Pancreas (tissue), 10 donors: Measurements from ENCODE around the gene CA5A. TPM values are rescaled to one million over a fixed set of nuclear protein-coding genes. Genes with fewer than 3 reads are reported as not detected.
"Not testable (repeated sequence)": the region's sequence is repeated elsewhere in the genome, so short reads cannot be mapped to it uniquely, and the experiment has no call there.

ENCODE experiments used
- ATAC-seq, 4 donors: fragments of 200-7000 bp; cut with Tn5 transposase; one replicate each; pipeline versions ENCODE4 v1.8.0 to v1.9.1; 2020; ENCODE audit warnings: mild to moderate bottlenecking in 4 of 4, moderate library complexity in 4 of 4
- DNase-seq, 6 donors: peaks; one replicate each; pipeline ENCODE4 v3.0.0-alpha.2; 2020
- FAIRE-seq: peaks from 2 replicates; lab custom pipeline; 2012; peaks lifted over from hg19 to GRCh38; lab: Jason Lieb, UNC
- H3K27ac ChIP-seq, 4 donors: fragments of 200-600 bp; sonication (generic); 1 replicate in 3 of 4; 2 replicates in 1 of 4; pipeline versions ENCODE4 v1.5.0 to v1.8.0; 2020
- H3K27me3 ChIP-seq, 4 donors: fragments of 200-600 bp; one replicate each; pipeline ENCODE4 v1.8.0; 2021
- H3K36me3 ChIP-seq, 3 donors: fragments of 200-600 bp; sonication (generic) in 1 of 3; one replicate each; pipeline versions ENCODE4 v1.5.0 to v1.8.0; 2020 to 2021
- H3K4me1 ChIP-seq, 3 donors: fragments of 200-600 bp; one replicate each; pipeline ENCODE4 v1.8.0; 2021
- H3K4me3 ChIP-seq, 4 donors: fragments of 200-600 bp; sonication (generic) in 2 of 4; one replicate each; pipeline versions ENCODE4 v1.5.0 to v1.8.0; 2020 to 2021
- H3K9me3 ChIP-seq, 4 donors: fragments of 200-600 bp; one replicate each; pipeline ENCODE4 v1.8.0; 2021
- WGBS, 2 donors: extraction: QIAGEN DNeasy Blood & Tissue Kit; methylation state at CpG; one replicate each; pipeline ENCODE4 v1.1.7; 2013; 5-methylcytosine and 5-hydroxymethylcytosine counted together
- intact Hi-C, 3 donors: fragments of 100-400 bp; cut with DNase I; formaldehyde crosslinking; loops; one replicate each; pipeline versions ENCODE4 v1.11.1 to v1.14.2; 2022
- polyA plus RNA-seq, 2 donors: library from polyadenylated mRNA; stranded (reverse); fragments of 200-250 nt; gene quantifications; one replicate each; pipeline ENCODE4 v1.2.3, GENCODE V29; 2013
- total RNA-seq, 6 donors: library from RNA; stranded (reverse); fragmentation: NEBNext Ultra II Directional in 4 of 6; extraction: Animal tissue kit (Norgen Biotek cat#: 25700) in 4 of 6; gene quantifications; one replicate each; pipeline versions ENCODE4 v1.2.1 to v1.2.4, GENCODE V29; 2021 to 2023
- TF ChIP-seq, protein P1 (sequence below), 4 donors: fragments of 200-600 bp; sonication (generic) in 3 of 4; IDR thresholded peaks; one replicate each; pipeline versions ENCODE4 v1.5.0 to v1.8.0; 2021; ENCODE audit warnings: antibody characterized with exemption in 4 of 4
- donor health status: healthy with polysubstance abuse.
- donor health status: DM: no; HTN: no; CAD: no; lungs with moderate emphysema.
- donor health status: DM: no; HTN: no; CAD: no.
- donor health status: control.
- donor health status: control.
- donor health status: Bipolar disorder and iron deficiency.
- donor health status: DM: yes; HTN: yes; CAD: no.
- donor health status: DM: no; HTN: no; CAD: no.
- donor health status: DM: no; HTN: no; CAD: no.
- donor health status: DM: yes; HTN: yes; CAD: no.

Gene CA5A
- total and polyA plus RNA-seq, 8 donors: under 0.01 TPM; not detected in 6

DNA sequence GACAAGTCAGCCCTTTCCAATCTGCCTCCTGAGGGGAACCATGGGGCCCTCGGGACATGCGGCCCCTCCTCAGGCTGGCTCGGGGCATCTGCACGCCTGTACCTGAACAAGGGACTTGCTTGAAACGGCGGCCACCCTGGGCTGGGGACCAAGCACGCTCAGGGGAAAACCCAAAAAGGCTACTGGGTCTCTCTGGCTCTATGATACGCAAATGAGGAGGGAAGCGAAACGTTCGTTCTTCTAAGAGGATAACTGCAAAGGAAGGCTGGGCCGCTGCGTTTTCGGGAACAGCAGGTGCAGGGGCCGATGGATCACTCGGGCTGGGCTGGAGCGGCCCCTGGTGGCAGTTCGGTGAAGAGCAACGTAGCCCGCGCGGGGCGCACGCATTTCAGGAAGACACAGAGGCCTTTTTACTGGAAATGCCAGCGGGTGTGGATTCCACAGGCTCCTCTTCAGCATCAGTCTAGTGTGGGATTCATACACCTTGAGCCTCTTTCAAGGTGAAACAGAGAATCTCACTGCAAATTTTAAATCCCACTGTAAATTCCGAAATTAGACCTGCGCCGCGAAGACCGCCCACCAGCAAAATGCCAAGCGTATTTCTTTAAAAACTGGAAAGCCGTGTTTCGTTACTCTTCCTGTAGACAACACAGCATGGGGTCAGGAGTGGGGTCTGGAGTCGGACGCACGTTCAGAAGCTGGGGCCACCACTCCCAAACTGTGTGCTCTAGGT, 27.0 kb downstream of the CA5A start:
- H3K4me3 ChIP-seq, H3K4me1 ChIP-seq, H3K27me3 ChIP-seq, H3K27ac ChIP-seq, H3K36me3 ChIP-seq, H3K9me3 ChIP-seq, FAIRE-seq: not testable (repeated sequence)
- TF ChIP-seq, protein P1, sequence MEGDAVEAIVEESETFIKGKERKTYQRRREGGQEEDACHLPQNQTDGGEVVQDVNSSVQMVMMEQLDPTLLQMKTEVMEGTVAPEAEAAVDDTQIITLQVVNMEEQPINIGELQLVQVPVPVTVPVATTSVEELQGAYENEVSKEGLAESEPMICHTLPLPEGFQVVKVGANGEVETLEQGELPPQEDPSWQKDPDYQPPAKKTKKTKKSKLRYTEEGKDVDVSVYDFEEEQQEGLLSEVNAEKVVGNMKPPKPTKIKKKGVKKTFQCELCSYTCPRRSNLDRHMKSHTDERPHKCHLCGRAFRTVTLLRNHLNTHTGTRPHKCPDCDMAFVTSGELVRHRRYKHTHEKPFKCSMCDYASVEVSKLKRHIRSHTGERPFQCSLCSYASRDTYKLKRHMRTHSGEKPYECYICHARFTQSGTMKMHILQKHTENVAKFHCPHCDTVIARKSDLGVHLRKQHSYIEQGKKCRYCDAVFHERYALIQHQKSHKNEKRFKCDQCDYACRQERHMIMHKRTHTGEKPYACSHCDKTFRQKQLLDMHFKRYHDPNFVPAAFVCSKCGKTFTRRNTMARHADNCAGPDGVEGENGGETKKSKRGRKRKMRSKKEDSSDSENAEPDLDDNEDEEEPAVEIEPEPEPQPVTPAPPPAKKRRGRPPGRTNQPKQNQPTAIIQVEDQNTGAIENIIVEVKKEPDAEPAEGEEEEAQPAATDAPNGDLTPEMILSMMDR (IDR thresholded peaks at IDR 0.05): peak; percentile 77 to 93 (median 88)
- DNase-seq (peak in 5 of 6 donors; percentile 66 to 93 (median 88)), ATAC-seq (peak; percentile 59 to 92 (median 84))
- WGBS, 2 donors: 34 to 37% methylated on average over 36 of the region's 36 CpGs
- intact Hi-C loops: loop anchor here in 1 of 3 donors (10.0 kb wide), 1 partner anchor 135 kb away; no protein-coding TSS in a partner anchor

DNA sequence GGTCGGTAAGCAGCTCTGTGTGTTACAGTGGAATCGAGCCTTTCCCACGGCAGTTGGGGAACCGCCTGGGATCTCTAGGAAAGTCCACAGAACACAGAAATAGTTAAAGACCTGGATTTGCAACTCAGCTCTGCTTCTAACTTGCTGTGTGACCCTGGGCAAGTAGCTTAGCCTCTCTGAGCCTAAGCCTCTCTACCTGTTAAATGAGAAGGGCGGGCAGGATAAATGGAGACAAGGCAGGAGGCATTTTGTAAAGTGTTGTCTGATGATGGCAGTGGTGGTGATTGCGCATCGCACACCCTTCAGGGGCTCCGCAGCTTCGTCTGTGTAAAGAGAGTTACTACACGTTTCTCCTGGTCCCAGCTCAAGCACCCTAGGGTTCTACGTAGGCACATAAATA, 28.2 kb downstream of the CA5A start:
- intact Hi-C loops: loop anchor here in 1 of 3 donors (10.0 kb wide), 1 partner anchor 133 kb away; no protein-coding TSS in a partner anchor
- not testable (repeated sequence) for H3K36me3 ChIP-seq, H3K27ac ChIP-seq, H3K9me3 ChIP-seq, H3K27me3 ChIP-seq, DNase-seq, ATAC-seq, H3K4me1 ChIP-seq, H3K4me3 ChIP-seq, FAIRE-seq
- WGBS, 2 donors: 91 to 94% methylated on average over 11 of the region's 11 CpGs

DNA sequence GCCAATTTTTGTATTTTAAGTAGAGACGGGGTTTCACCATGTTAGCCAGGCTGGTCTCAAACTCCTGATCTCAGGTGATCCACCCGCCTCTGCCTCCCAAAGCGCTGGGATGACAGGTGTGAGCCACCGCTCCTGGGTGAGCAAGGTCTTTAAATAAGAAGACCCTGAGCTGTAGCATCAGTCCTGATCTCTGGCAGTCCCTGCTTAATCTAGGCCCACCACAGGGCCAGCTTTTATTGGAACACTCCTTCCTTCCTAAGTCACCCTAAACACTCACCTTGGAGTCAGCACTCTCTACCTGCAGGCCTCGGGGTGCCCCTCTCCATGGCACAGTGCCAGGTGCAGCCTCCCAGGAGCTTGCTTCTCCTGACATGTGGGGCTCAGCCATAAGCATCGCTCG, 30.8 kb downstream of the CA5A start:
- intact Hi-C loops: loop anchor here in 1 of 3 donors (10.0 kb wide), 1 partner anchor 131 kb away; no protein-coding TSS in a partner anchor
- H3K4me1 ChIP-seq, FAIRE-seq, H3K9me3 ChIP-seq, ATAC-seq, H3K36me3 ChIP-seq, H3K4me3 ChIP-seq, H3K27ac ChIP-seq, H3K27me3 ChIP-seq: not testable (repeated sequence)
- WGBS, 2 donors: 88 to 90% methylated on average over 7 of the region's 7 CpGs
- DNase-seq: peak in 1 of 6 donors; percentile 65

DNA sequence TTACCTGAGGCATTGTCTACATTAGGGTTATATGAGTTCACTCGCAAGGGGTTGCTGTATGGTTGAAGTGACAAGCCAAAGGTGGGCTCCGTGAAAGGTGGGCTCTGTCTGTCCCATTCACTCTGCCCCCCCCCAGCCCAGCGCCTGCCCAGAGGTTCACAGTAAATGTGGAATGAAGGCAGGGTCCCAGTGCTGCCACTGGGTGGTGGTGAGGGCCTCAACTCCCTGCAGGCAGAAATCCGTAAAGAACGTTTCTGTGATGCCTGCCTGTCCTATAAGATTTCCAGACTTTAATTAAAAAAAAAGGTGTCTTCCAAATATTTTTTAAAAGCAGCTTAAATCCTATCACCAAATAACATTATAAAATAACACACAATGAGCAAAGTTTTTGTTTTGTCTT, 31.4 kb downstream of the CA5A start:
- not testable (repeated sequence) for H3K27me3 ChIP-seq, H3K4me1 ChIP-seq, H3K27ac ChIP-seq, DNase-seq, FAIRE-seq, ATAC-seq, H3K9me3 ChIP-seq, H3K36me3 ChIP-seq, H3K4me3 ChIP-seq
- 86 to 87% methylated on average over 4 to 5 of the region's 5 CpGs for WGBS, 2 donors
- intact Hi-C loops: loop anchor here in 1 of 3 donors (10.0 kb wide), 1 partner anchor 130 kb away; no protein-coding TSS in a partner anchor

DNA sequence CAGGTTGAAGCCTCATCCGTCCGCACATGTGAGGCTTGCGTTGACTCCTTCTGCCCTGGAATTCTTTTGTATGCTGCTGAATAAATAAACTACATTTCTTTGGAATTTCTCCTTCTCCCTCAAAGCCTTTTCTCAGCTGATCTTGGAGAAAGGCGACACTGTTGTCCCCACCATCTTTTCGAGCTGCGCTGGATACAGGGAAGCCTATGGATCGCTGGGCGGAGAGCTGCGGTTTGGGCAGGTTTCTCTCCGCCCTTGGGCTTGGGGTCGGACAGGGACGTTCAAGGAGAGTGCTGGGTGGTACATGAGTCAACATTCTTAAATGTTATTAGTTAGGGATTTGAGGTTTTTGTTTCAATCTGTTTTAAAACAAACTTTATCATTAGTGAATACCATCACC, 35.8 kb downstream of the CA5A start:
- H3K9me3 ChIP-seq, H3K27ac ChIP-seq, H3K36me3 ChIP-seq, H3K4me3 ChIP-seq, H3K27me3 ChIP-seq, ATAC-seq, FAIRE-seq, H3K4me1 ChIP-seq, DNase-seq: not testable (repeated sequence)
- 52 to 60% methylated on average over 12 of the region's 12 CpGs for WGBS, 2 donors
- intact Hi-C loops: loop anchor here in 1 of 3 donors (10.0 kb wide), 1 partner anchor 126 kb away; no protein-coding TSS in a partner anchor

DNA sequence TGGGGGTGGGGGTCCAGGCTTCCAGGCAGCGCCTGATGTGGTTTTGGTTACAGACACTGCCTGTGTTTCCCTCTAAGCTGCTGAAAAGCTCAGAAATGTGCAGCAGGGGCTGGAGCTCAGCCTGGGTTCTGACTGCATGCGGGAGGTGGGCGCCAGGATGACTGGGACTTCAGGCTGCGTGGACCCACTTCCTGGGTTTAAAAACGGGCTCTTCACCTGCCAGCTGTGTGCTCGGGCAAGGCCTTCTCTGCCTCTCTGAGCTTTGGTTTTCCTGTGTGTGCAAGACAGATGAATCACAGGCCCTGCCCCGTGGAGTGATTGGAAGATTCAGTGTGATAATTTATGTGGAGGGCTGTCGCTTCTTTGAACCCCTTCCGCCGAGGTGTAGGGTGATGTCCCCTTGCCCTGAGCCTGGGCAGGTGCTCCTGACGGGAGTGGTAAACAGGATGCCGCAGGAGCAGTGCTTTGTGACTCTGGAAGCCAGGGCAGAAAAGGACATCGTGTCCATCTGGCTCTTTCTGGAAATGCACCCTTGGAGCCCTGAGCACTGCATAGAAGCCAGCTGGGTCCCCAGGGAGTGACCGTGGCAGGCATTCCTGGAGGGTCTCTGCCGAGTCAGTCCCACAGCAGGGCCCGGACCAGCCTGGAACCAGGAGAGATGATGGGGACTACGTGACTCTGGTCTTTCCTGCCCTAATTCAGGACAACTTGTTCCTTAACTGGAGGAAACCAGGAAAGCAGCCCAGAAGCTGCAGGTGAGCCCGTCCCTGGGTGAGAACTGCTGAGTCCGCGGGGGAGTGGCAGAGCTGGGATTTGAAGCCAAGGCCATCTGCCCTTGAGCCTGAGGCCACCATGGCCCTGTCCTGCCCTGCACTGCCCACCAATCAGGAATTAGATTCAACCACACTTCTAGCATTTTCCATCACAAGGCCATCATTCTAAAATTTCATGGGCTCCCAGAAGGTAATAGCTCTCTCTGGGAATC, 38.5 kb downstream of the CA5A start:
- H3K4me3 ChIP-seq: no peak overlapping the region
- DNase-seq: no peak
- WGBS, 2 donors: 75 to 80% methylated on average over 20 of the region's 20 CpGs
- no peak for ATAC-seq
- no peaks in the 10 kb centered on the region for H3K4me1 ChIP-seq
- TF ChIP-seq, protein P1 (IDR thresholded peaks at IDR 0.05): no peak
- FAIRE-seq: no peak
- H3K9me3 ChIP-seq: no peaks in the 10 kb centered on the region
- no peaks in the 10 kb centered on the region for H3K36me3 ChIP-seq
- H3K27me3 ChIP-seq: no peaks in the 10 kb centered on the region
- intact Hi-C loops: no loop called here
- no peak overlapping the region for H3K27ac ChIP-seq

DNA sequence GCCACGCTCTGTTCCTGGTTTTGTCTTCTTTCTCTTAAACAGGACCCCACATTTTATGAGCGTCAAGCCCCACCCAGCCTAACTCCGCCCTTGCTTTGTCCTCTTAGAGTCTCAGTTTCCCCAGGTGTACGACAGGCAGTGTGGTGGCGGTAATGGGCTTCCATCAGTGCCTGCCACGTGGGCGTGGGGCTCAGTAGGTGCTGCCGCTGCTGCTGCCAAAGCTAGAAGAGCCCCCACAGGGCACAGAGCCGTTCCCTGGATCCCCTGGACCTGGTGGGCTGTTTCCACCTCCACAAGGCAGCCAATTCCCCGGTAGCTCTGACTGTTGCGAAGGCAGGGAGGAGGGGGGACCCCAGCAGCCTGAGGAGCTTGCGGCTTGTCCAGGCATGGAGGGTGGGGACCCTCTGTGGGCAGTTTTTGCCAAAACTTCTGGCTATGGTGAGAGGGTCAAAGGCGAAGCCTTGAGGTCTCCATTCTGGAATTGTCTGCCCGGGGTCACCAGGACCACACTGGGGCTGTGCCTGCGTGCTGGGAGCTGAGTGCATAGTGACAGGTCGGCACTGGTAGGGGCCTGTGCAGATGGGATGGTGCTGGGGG, 39.3 kb downstream of the CA5A start:
- H3K36me3 ChIP-seq, ATAC-seq, DNase-seq, H3K4me1 ChIP-seq, H3K4me3 ChIP-seq, intact Hi-C loops, H3K27ac ChIP-seq, FAIRE-seq, H3K9me3 ChIP-seq, H3K27me3 ChIP-seq: not testable (repeated sequence)
- 83 to 92% methylated on average over 16 of the region's 16 CpGs for WGBS, 2 donors

DNA sequence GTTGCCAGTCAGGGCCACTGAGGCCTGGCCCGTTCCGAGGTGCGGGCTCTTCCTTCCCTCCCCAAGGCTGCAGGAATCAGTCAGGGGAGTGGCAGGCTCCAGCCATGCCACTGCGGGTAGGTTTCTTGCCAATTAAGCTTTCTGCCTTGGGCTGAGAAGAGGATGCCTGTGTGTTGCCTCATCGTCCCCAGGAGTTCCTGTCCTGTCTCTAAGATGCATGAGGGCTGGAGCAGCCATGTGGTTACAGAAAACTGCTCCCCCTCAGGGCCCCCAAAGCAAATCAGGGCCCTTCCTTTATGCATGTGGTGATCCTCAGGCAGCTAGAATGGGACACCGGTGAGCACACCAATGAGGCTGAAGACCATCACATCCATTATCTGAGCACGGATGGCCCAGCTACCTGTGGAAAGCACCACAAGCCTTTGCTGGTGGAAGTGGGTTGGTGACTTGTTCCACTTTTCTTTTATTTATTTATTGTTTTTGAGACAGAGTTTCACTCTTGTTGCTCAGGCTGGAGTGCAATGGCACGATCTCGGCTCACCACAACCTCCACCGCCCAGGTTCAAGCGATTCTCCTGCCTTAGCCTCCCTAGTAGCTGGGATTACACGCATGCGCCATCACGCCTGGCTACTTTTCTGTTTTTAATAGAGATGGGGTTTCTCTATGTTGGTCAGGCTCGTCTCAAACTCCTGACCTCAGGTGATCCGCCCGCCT, 40.0 kb downstream of the CA5A start:
- H3K27me3 ChIP-seq, H3K9me3 ChIP-seq, H3K27ac ChIP-seq, intact Hi-C loops, DNase-seq, FAIRE-seq, H3K36me3 ChIP-seq, H3K4me1 ChIP-seq, H3K4me3 ChIP-seq: not testable (repeated sequence)
- peak in 1 of 4 donors; percentile 58 for ATAC-seq
- 91 to 93% methylated on average over 17 of the region's 17 CpGs for WGBS, 2 donors
